HepG2 (cell line): Measurements from ENCODE around the gene TBL3. TPM values are rescaled to one million over a fixed set of nuclear protein-coding genes. Genes with fewer than 3 reads are reported as not detected.

Experiments
- ARID5B ChIP-seq: IDR thresholded peaks from 2 replicates; pipeline ENCODE4 v1.4.0; 2020; ENCODE audit warnings: mild to moderate bottlenecking, missing genetic modification reagents
- ATM ChIP-seq: fragments of 450-650 bp; IDR thresholded peaks from 2 replicates; pipeline ENCODE4 v1.7.1; 2017; ENCODE audit warnings: mild to moderate bottlenecking, borderline replicate concordance
- CAMTA2 ChIP-seq: sonication (generic); formaldehyde crosslinking; IDR thresholded peaks from 2 replicates; pipeline ENCODE4 v1.4.0; 2020; ENCODE audit warnings: mild to moderate bottlenecking, missing genetic modification reagents, borderline replicate concordance
- HCFC1 ChIP-seq: fragments of 150-350 bp; IDR thresholded peaks from 2 replicates; pipeline ENCODE4 v1.6.1; 2014; ENCODE audit warnings: low read depth, low read length
- MEIS2 ChIP-seq: sonication (generic); formaldehyde crosslinking; IDR thresholded peaks from 2 replicates; pipeline ENCODE4 v1.9.0; 2021; ENCODE audit warnings: mild to moderate bottlenecking, missing genetic modification reagents
- NCOA2 ChIP-seq: sonication (generic); formaldehyde crosslinking; IDR thresholded peaks from 2 replicates; pipeline ENCODE4 v1.8.0; 2022; ENCODE audit warnings: inconsistent platforms
- NR2F1 ChIP-seq, 2 experiments: fragments of 450-650 bp in 1 of 2; formaldehyde crosslinking in 1 of 2; IDR thresholded peaks; 2 replicates each; pipeline versions ENCODE4 v1.5.0 to v1.6.1; 2016 to 2020; ENCODE audit warnings: mild to moderate bottlenecking in 1 of 2, missing compliant biosample characterization in 1 of 2, missing genetic modification reagents in 1 of 2, moderate library complexity in 1 of 2
- POLR2G ChIP-seq: fragments of 200-400 bp; formaldehyde crosslinking; IDR thresholded peaks from 2 replicates; pipeline ENCODE4 v1.6.1; 2018; ENCODE audit warnings: mild to moderate bottlenecking, low read depth, low read length, moderate library complexity
- PREB ChIP-seq: sonication (generic); formaldehyde crosslinking; IDR thresholded peaks from 2 replicates; pipeline ENCODE4 v1.4.0; 2020; ENCODE audit warnings: missing genetic modification reagents
- RELA ChIP-seq: sonication (generic); formaldehyde crosslinking; IDR thresholded peaks from 2 replicates; pipeline ENCODE4 v1.4.0; 2020; ENCODE audit warnings: missing genetic modification reagents
- SALL2 ChIP-seq: sonication (generic); formaldehyde crosslinking; IDR thresholded peaks from 2 replicates; pipeline ENCODE4 v1.8.1; 2023; ENCODE audit warnings: mild to moderate bottlenecking, missing genetic modification reagents, inconsistent platforms
- TFAP4 ChIP-seq: sonication (generic); IDR thresholded peaks from 2 replicates; pipeline ENCODE4 v1.6.1; 2016; ENCODE audit warnings: low read depth, borderline replicate concordance
- TOE1 ChIP-seq: sonication (generic); formaldehyde crosslinking; IDR thresholded peaks from 2 replicates; pipeline ENCODE4 v1.4.0; 2020; ENCODE audit warnings: mild to moderate bottlenecking, missing genetic modification reagents
- ZBTB20 ChIP-seq: sonication (generic); formaldehyde crosslinking; IDR thresholded peaks from 2 replicates; pipeline ENCODE4 v1.8.1; 2023; ENCODE audit warnings: missing genetic modification reagents, low read depth, mild to moderate bottlenecking, borderline replicate concordance
- ZBTB49 ChIP-seq: sonication (generic); formaldehyde crosslinking; IDR thresholded peaks from 2 replicates; pipeline ENCODE4 v1.4.0; 2020; ENCODE audit warnings: missing genetic modification reagents, borderline replicate concordance
- ZMYM2 ChIP-seq: sonication (generic); formaldehyde crosslinking; IDR thresholded peaks from 2 replicates; pipeline ENCODE4 v1.8.0; 2022; ENCODE audit warnings: mild to moderate bottlenecking, missing genetic modification reagents
- ZNF232 ChIP-seq: sonication (generic); formaldehyde crosslinking; IDR thresholded peaks from 2 replicates; pipeline ENCODE4 v1.4.0; 2020; ENCODE audit warnings: missing genetic modification reagents, borderline replicate concordance
- ZNF605 ChIP-seq: sonication (generic); formaldehyde crosslinking; IDR thresholded peaks from 2 replicates; pipeline ENCODE4 v1.8.0; 2022; ENCODE audit warnings: mild to moderate bottlenecking, missing genetic modification reagents
- ZNF746 ChIP-seq: sonication (generic); formaldehyde crosslinking; IDR thresholded peaks from 2 replicates; pipeline ENCODE4 v1.8.0; 2022; ENCODE audit warnings: mild to moderate bottlenecking, missing genetic modification reagents
- ZNF780A ChIP-seq: sonication (generic); formaldehyde crosslinking; IDR thresholded peaks from 2 replicates; pipeline ENCODE4 v1.8.0; 2022; ENCODE audit warnings: mild to moderate bottlenecking, missing genetic modification reagents, moderate library complexity
- ZNF850 ChIP-seq: sonication (generic); formaldehyde crosslinking; conservative IDR thresholded peaks from 2 replicates; pipeline ENCODE4 v1.9.0; 2021; ENCODE audit warnings: mild to moderate bottlenecking, missing genetic modification reagents
- polyA plus RNA-seq, 8 experiments: library from polyadenylated mRNA; depleted of rRNA in 3 of 8; stranded (reverse) in 7 of 8; unstranded in 1 of 8; fragments of >200 nt; fragmentation: Illumina TruSeq in 4 of 8; extraction: Trizol in 4 of 8; gene quantifications; 2 replicates each; pipeline versions ENCODE4 v1.2.1 to v1.2.3, GENCODE V29; 2011 to 2016; ENCODE audit warnings: low read depth in 4 of 8, missing spikeins in 1 of 8, mixed read lengths in 1 of 8; ENCODE audit not compliant: insufficient read depth in 1 of 8
- total RNA-seq, 5 experiments: library from RNA; depleted of rRNA; stranded (reverse); fragments of >200 nt; fragmentation: Illumina TruSeq; extraction: Trizol; gene quantifications; 2 replicates each; pipeline ENCODE4 v1.2.3, GENCODE V29; 2016; ENCODE audit warnings: low read depth in 1 of 5

Gene TBL3
- total and polyA plus RNA-seq, 2 of the 13 experiments (the other 11 are each of a cell fraction or from before 2014, with no cell fraction given), result 16.8 to 38.0 TPM

- TF ChIP-seq ARID5B (no peak), ZBTB49 (CRISPR knock-in tag) (no peak), NCOA2 (CRISPR knock-in tag) (peak; percentile 15; the same call in 1 of the 2 replicates), ATM (no peak), ZNF232 (CRISPR knock-in tag) (no peak), POLR2G (peak; percentile 80), CAMTA2 (CRISPR knock-in tag) (no peak), NR2F1 (CRISPR knock-in tag; IDR thresholded peaks at IDR 0.05) (no peak), ZNF746 (no peak), PREB (no peak), RELA (no peak), SALL2 (no peak), MEIS2 (no peak), ZNF605 (peak; percentile 33; the same call in 1 of the 2 replicates), ZNF780A (CRISPR knock-in tag) (0 out of 2 replicates have a peak, but pooled peaks have one; percentile 11), TOE1 (CRISPR knock-in tag) (no peak), HCFC1 (no peak), ZBTB20 (CRISPR knock-in tag) (no peak), ZNF850 (CRISPR knock-in tag) (no peak), TFAP4 (peak; percentile 23; the same call in 1 of the 2 replicates), ZMYM2 (CRISPR knock-in tag) (no peak)
Measured at GRCh38 chr16:1960665-1961630, 10.9 kb upstream of the TBL3 start (continued).
